Measurements from ENCODE around the gene GNAI3. TPM values are rescaled to one million over a fixed set of nuclear protein-coding genes. Genes with fewer than 3 reads are reported as not detected.

The GNAI3 gene
- total RNA-seq, 2 donors from 2014 or later: 5.4 to 9.3 TPM

GRCh38 chr1:109652402-109652801 is 104.0 kb downstream of the GNAI3 start:
- Histone ChIP-seq H3K4me1 (ENCODE audit: control insufficient read depth in 1 of 2, low read depth in 2 of 2) (peaks cover 7 to 28% of the 10 kb centered on the region in 2 donors), H3K27me3 (replicated peaks; ENCODE audit: insufficient read depth) (no peaks in the 10 kb centered on the region), H3K36me3 (no peaks in the 10 kb centered on the region), H3K4me3 (no peak overlapping the region), H3K9me3 (no peaks in the 10 kb centered on the region), H3K27ac (no peak overlapping the region)
- no peak for DNase-seq (ENCODE audit: low spot score)
- ATAC-seq (ENCODE audit: insufficient number of reproducible peaks, low FRiP score, low read depth): no peak
- TF ChIP-seq CTCF (IDR thresholded peaks at IDR 0.05): no peak

GRCh38 chr1:109653306-109653705 is 104.9 kb downstream of the GNAI3 start:
- Histone ChIP-seq H3K27me3 (replicated peaks; ENCODE audit: insufficient read depth) (no peaks in the 10 kb centered on the region), H3K4me3 (no peak overlapping the region), H3K36me3 (no peaks in the 10 kb centered on the region), H3K4me1 (ENCODE audit: control insufficient read depth in 1 of 2, low read depth in 2 of 2) (peaks cover 7 to 28% of the 10 kb centered on the region in 2 donors), H3K27ac (no peak overlapping the region), H3K9me3 (no peaks in the 10 kb centered on the region)
- DNase-seq (ENCODE audit: low spot score) (no peak), ATAC-seq (ENCODE audit: insufficient number of reproducible peaks, low FRiP score, low read depth) (no peak)
- no peak for TF ChIP-seq CTCF (IDR thresholded peaks at IDR 0.05)

- ATAC-seq (ENCODE audit: insufficient number of reproducible peaks, low FRiP score, low read depth) (no peak), DNase-seq (ENCODE audit: low spot score) (no peak)
- Histone ChIP-seq H3K36me3 (no peaks in the 10 kb centered on the region), H3K27ac (no peak overlapping the region), H3K4me1 (ENCODE audit: control insufficient read depth in 1 of 2, low read depth in 2 of 2) (peaks cover 7 to 28% of the 10 kb centered on the region in 2 donors), H3K4me3 (no peak overlapping the region), H3K27me3 (replicated peaks; ENCODE audit: insufficient read depth) (no peaks in the 10 kb centered on the region), H3K9me3 (no peaks in the 10 kb centered on the region)
- TF ChIP-seq CTCF (IDR thresholded peaks at IDR 0.05): no peak
These were observed 106.1 kb downstream of the GNAI3 start for GRCh38 chr1:109654519-109654918.

GRCh38 chr1:109655615-109656519 is 107.5 kb downstream of the GNAI3 start, which contains the start of gene GSTM4:
Gene GSTM4, plus strand, starts transcription at chr1:109656099. Its CDS starts 291 bp downstream, at chr1:109656390.
- Histone ChIP-seq H3K9me3 (no peaks in the 10 kb centered on the region), H3K27ac (peak within 1 kb of the TSS; percentile 80 to 84), H3K27me3 (replicated peaks; ENCODE audit: insufficient read depth) (no peaks in the 10 kb centered on the region), H3K4me3 (peak within 1 kb of the TSS; percentile 72), H3K36me3 (no peaks in the 10 kb centered on the region), H3K4me1 (ENCODE audit: control insufficient read depth in 1 of 2, low read depth in 2 of 2) (peaks cover 3 to 19% of the 10 kb centered on the region in 2 donors)
- peak; percentile 58 for ATAC-seq (ENCODE audit: insufficient number of reproducible peaks, low FRiP score, low read depth)
- no peak for TF ChIP-seq CTCF (IDR thresholded peaks at IDR 0.05)
- DNase-seq (ENCODE audit: low spot score): peak; percentile 53

- Histone ChIP-seq H3K27ac (no peak overlapping the region), H3K4me1 (ENCODE audit: control insufficient read depth in 1 of 2, low read depth in 2 of 2) (peaks cover 3 to 17% of the 10 kb centered on the region in 2 donors), H3K4me3 (no peak overlapping the region), H3K27me3 (replicated peaks; ENCODE audit: insufficient read depth) (no peaks in the 10 kb centered on the region), H3K9me3 (no peaks in the 10 kb centered on the region), H3K36me3 (peaks cover 5% of the 10 kb centered on the region)
- ATAC-seq (ENCODE audit: insufficient number of reproducible peaks, low FRiP score, low read depth): no peak
- DNase-seq (ENCODE audit: low spot score): no peak
- TF ChIP-seq CTCF (IDR thresholded peaks at IDR 0.05): no peak
These were observed 109.0 kb downstream of the GNAI3 start for GRCh38 chr1:109657395-109657794.
